ENCODE data around the gene RIOK1. TPM values are rescaled to one million over a fixed set of nuclear protein-coding genes. Genes with fewer than 3 reads are reported as not detected.
A peak's percentile ranks its signal among the peaks of the same experiment; 100 is the strongest.
"Not testable (repeated sequence)": the region's sequence is repeated elsewhere in the genome, so short reads cannot be mapped to it uniquely, and the experiment has no call there.

Gene RIOK1
- total RNA-seq (ENCODE audit: unreplicated experiment), result 12.6 TPM
- long read RNA-seq, transcript RIOK1-202 (17 exons, 2,810 nt), result major isoform, 9 of 23 reads
- long read RNA-seq, partial matches to known transcripts, result 10 of 23 reads
- long read RNA-seq, other reads (novel, unspliced or antisense), result 4 of 23 reads

DNA sequence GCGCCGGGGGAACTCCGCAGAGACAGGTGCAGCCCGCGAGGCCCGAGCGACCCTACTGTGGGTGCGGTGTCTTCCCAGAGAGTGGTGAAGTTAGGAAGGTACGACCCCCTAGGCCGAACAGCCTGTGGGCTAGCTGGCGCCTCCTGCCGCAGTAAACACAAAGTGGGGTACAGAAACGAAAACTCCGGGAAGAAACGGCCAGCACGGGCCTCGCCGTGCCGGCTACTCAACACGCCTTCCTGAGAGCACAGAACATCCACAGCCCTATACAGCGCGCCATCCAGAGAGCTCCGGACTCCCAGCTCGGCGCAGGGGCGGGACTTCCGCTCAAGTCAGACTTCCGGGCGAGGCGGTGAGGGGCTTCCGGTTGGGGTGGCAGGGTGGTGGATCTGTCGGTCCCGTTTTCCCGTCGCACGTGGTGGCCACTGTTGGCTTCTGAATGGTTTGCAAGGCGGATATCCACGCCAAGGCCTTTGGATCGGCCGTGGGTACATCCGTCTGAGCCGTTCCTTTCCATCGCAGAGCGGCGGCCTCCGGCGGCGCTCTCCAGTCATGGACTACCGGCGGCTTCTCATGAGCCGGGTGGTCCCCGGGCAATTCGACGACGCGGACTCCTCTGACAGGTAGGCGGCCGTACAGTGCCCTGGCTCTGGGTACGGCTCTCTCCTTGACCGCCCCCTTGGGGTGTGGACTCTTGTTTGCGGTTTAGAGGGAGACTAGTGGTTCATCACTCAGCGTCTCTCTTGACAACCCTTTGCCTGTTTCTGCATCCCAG lies at the start of gene RIOK1, which contains the start of gene CAGE1:
TSS of gene RIOK1 (plus strand) at position 358 of the 775 bp plus-strand sequence. CDS start at position 553, 195 bp downstream.
TSS of gene CAGE1 (minus strand) at position 292 of the 775 bp plus-strand sequence. CDS start 2,569 bp downstream, outside the sequence.
- Mint-ChIP-seq H3K4me1 (ENCODE audit: unreplicated experiment) (peaks cover 14% of the 10 kb centered on the region), H3K9me3 (ENCODE audit: unreplicated experiment) (no peaks in the 10 kb centered on the region), H3K36me3 (ENCODE audit: low read depth, unreplicated experiment) (no peaks in the 10 kb centered on the region), H3K4me3 (ENCODE audit: unreplicated experiment) (peak within 1 kb of the TSS; percentile 92), H3K27me3 (ENCODE audit: unreplicated experiment) (no peaks in the 10 kb centered on the region), H3K27ac (ENCODE audit: unreplicated experiment) (peak within 1 kb of the TSS; percentile 85)
- TF ChIP-seq, protein P1, sequence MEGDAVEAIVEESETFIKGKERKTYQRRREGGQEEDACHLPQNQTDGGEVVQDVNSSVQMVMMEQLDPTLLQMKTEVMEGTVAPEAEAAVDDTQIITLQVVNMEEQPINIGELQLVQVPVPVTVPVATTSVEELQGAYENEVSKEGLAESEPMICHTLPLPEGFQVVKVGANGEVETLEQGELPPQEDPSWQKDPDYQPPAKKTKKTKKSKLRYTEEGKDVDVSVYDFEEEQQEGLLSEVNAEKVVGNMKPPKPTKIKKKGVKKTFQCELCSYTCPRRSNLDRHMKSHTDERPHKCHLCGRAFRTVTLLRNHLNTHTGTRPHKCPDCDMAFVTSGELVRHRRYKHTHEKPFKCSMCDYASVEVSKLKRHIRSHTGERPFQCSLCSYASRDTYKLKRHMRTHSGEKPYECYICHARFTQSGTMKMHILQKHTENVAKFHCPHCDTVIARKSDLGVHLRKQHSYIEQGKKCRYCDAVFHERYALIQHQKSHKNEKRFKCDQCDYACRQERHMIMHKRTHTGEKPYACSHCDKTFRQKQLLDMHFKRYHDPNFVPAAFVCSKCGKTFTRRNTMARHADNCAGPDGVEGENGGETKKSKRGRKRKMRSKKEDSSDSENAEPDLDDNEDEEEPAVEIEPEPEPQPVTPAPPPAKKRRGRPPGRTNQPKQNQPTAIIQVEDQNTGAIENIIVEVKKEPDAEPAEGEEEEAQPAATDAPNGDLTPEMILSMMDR (IDR thresholded peaks at IDR 0.05; ENCODE audit: unreplicated experiment), result peak; percentile 37
- peak; percentile 91 for DNase-seq (ENCODE audit: low spot score)

DNA sequence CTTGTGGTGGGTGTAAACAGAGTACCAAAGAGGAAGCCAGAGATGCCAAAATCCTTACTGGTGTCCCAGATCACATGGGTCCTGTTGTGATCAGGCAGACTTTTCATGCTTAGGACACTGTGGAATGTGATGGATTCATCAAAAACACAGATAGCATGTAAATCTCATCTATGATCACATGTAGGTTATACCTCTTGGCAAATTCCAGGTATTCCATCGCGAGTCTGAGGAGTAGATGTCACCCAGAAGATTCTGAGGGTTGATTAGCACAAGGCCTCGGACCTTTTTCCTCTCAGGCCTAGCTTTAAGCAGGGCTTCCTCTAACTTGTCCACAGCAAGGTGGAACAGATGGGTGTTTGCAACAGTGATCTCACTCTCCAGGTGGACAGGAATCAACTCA lies 48.3 kb upstream of the RIOK1 start:
- no peaks in the 10 kb centered on the region for H3K36me3 Mint-ChIP-seq (ENCODE audit: low read depth, unreplicated experiment)
- DNase-seq (ENCODE audit: low spot score), result no peak
- H3K9me3 Mint-ChIP-seq (ENCODE audit: unreplicated experiment), result no peaks in the 10 kb centered on the region
- no peaks in the 10 kb centered on the region for H3K27me3 Mint-ChIP-seq (ENCODE audit: unreplicated experiment)
- no peaks in the 10 kb centered on the region for H3K4me1 Mint-ChIP-seq (ENCODE audit: unreplicated experiment)
- no peak overlapping the region for H3K27ac Mint-ChIP-seq (ENCODE audit: unreplicated experiment)
- TF ChIP-seq, protein P1 (IDR thresholded peaks at IDR 0.05; ENCODE audit: unreplicated experiment), result no peak
- H3K4me3 Mint-ChIP-seq (ENCODE audit: unreplicated experiment), result no peak overlapping the region

DNA sequence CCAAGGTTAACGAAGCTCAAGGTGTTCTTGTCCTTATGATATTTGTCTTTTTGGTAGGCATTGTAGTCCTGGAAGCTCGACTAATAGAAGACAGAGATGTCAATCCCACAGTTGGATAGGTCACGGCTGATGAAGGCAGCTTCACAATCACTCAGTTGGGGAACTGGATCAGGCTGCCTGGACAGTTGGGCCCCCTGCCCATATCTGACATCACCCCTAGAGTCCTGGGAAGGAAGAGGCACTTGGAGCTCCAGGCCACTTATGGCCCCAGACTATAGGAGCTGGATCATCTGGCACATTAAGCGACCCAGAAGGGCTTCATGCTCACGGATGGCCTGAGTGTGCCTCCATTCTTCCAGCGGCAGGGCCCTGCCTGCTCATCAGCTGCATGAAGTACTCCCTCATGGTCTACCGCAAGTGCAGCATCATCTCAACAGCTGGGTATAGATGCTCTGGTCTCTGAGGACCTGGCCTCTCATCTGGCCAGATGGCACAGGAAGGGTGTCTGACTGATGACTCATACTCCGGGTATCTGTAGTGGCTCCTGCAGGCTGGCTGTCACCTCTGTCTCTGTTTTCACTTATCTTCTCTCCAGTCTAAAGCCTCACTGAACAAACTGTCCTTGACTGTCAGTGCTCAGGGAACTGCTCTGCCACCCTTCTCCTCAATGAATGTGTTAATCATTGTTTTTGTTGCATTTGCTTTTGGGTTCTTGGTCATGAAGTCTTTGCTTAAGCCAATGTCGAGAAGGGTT lies 47.4 kb upstream of the RIOK1 start:
- no peak overlapping the region for H3K27ac Mint-ChIP-seq (ENCODE audit: unreplicated experiment)
- H3K36me3 Mint-ChIP-seq (ENCODE audit: low read depth, unreplicated experiment), result no peaks in the 10 kb centered on the region
- no peak for DNase-seq (ENCODE audit: low spot score)
- no peak overlapping the region for H3K4me3 Mint-ChIP-seq (ENCODE audit: unreplicated experiment)
- TF ChIP-seq, protein P1 (IDR thresholded peaks at IDR 0.05; ENCODE audit: unreplicated experiment), result no peak
- H3K9me3 Mint-ChIP-seq (ENCODE audit: unreplicated experiment), result no peaks in the 10 kb centered on the region
- H3K4me1 Mint-ChIP-seq (ENCODE audit: unreplicated experiment), result no peaks in the 10 kb centered on the region
- H3K27me3 Mint-ChIP-seq (ENCODE audit: unreplicated experiment), result no peaks in the 10 kb centered on the region

DNA sequence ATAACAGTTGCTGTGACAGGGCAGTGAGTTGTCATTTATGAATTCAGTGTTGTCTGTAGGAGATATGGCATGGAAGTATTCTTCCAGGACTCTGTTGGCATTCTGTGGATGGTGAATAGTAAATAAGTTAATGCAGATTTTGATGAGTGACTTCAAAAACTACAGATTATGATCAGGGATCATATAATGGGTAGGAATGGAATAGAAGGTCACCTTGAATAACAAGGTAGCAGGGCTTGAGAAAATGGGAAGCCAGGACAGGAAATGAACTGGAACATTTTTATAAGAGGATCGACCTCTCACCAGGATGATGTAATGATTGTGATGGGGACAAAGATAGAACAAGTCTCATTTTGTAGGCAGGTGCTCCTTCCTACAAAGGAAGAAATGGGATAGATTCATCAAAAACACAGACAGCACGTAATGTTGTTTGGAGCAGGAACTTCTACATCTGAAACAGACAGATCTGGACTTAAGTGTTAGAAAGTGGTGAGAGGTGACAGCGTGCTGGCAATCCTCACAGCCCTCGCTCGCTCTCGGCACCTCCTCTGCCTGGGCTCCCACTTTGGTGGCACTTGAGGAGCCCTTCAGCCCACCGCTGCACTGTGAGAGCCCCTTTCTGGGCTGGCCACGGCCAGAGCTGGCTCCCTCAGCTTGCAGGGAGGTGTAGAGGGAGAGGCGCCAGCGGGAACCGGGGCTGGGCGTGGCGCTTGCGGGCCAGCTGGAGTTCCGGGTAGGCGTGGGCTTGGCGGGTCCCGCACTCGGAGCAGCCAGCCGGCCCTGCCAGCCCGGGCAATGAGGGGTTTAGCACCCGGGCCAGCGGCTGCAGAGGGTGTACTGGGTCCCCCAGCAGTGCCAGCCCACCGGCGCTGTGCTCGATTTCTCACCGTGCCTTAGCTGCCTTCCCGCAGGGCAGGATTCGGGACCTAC lies 45.8 kb upstream of the RIOK1 start:
- H3K27me3 Mint-ChIP-seq (ENCODE audit: unreplicated experiment), result no peaks in the 10 kb centered on the region
- H3K9me3 Mint-ChIP-seq (ENCODE audit: unreplicated experiment), result no peaks in the 10 kb centered on the region
- TF ChIP-seq, protein P1 (IDR thresholded peaks at IDR 0.05; ENCODE audit: unreplicated experiment), result no peak
- H3K4me1 Mint-ChIP-seq (ENCODE audit: unreplicated experiment), result no peaks in the 10 kb centered on the region
- H3K36me3 Mint-ChIP-seq (ENCODE audit: low read depth, unreplicated experiment), result no peaks in the 10 kb centered on the region
- H3K27ac Mint-ChIP-seq (ENCODE audit: unreplicated experiment), result no peak overlapping the region
- DNase-seq (ENCODE audit: low spot score), result no peak
- H3K4me3 Mint-ChIP-seq (ENCODE audit: unreplicated experiment), result no peak overlapping the region

DNA sequence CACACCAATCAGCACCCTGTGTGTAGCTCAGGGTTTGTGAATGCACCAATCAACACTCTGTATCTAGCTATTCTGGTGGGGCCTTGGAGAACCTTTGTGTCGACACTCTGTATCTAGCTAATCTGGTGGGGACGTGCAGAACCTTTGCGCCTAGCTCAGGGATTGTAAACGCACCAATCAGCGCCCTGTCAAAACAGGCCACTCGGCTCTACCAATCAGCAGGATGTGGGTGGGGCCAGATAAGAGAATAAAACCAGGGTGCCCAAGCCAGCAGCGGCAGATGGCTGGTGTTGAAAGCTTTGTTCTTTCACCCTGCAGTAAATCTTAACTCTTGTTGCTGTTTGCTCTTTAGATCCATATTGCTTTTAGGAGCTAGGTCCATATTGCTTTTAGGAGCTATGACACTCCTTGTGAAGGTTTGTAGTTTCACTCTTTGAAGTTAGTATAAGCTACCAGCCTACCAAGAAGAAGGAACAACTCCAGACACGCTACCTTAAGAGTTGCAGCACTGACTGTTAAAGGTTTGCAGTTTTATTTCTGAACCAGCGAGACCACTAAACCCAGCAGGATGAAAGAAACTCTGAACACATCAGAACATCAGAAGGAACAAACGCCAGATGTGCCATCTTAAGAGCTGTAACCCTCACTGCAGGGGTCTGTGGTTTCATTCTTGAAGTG lies 44.7 kb upstream of the RIOK1 start:
- H3K27me3 Mint-ChIP-seq (ENCODE audit: unreplicated experiment); H3K9me3 Mint-ChIP-seq (ENCODE audit: unreplicated experiment); DNase-seq (ENCODE audit: low spot score); H3K4me1 Mint-ChIP-seq (ENCODE audit: unreplicated experiment); H3K36me3 Mint-ChIP-seq (ENCODE audit: low read depth, unreplicated experiment); H3K27ac Mint-ChIP-seq (ENCODE audit: unreplicated experiment); H3K4me3 Mint-ChIP-seq (ENCODE audit: unreplicated experiment): not testable (repeated sequence)

DNA sequence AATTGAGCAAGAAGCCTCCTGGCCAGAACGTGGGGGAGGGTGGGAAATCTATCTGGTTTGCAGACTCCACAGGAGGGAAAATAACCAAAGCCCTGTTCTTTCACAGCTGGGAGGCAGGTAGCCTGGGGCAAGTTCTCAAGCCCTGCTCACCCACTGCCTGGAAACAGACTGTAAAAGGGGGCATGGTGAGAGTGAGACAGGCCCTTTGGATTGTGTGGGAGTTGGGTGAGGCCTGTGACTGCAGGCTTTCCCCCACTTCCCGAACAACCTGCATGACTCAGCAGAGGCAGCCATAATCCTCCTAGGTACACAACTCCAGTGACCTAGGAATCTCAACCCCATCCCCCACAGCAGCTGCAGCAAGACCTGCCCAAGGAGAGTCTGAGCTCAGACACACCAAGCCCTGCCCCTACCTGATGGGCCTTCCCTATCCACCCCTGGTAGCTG lies 42.0 kb upstream of the RIOK1 start:
- DNase-seq (ENCODE audit: low spot score); H3K27ac Mint-ChIP-seq (ENCODE audit: unreplicated experiment); H3K27me3 Mint-ChIP-seq (ENCODE audit: unreplicated experiment); H3K9me3 Mint-ChIP-seq (ENCODE audit: unreplicated experiment); H3K36me3 Mint-ChIP-seq (ENCODE audit: low read depth, unreplicated experiment); H3K4me3 Mint-ChIP-seq (ENCODE audit: unreplicated experiment); H3K4me1 Mint-ChIP-seq (ENCODE audit: unreplicated experiment): not testable (repeated sequence)

DNA sequence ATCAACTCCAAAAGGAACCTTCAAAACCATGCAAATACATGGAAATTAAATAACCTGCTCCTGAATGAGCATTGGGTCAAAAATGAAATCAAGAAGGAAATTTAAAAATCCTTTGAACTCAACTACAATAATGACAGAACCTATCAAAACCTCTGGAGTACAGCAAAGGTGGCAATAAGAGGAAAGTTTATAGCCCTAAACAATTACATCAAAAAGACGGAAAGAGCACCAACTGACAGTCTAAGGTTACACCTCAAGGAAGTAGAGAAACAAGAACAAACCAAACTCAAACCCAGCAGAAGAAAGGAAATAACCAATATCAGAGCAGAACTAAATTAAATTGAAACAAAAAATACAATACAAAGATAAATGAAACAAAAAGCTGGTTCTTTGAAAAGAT lies 39.0 kb upstream of the RIOK1 start:
- not testable (repeated sequence) for DNase-seq (ENCODE audit: low spot score); H3K9me3 Mint-ChIP-seq (ENCODE audit: unreplicated experiment); H3K36me3 Mint-ChIP-seq (ENCODE audit: low read depth, unreplicated experiment)

More for the DNA sequence above, 39.0 kb upstream of the RIOK1 start:
- not testable (repeated sequence) for H3K4me3 Mint-ChIP-seq (ENCODE audit: unreplicated experiment); H3K27ac Mint-ChIP-seq (ENCODE audit: unreplicated experiment); H3K4me1 Mint-ChIP-seq (ENCODE audit: unreplicated experiment); H3K27me3 Mint-ChIP-seq (ENCODE audit: unreplicated experiment)
